WTC11 (cell line): Measurements from ENCODE around the gene NDRG3. TPM values are rescaled to one million over a fixed set of nuclear protein-coding genes. Genes with fewer than 3 reads are reported as not detected.

Experiments used
- ATAC-seq: fragments of 200-7000 bp; cut with Tn5 transposase; 2 replicates; pipeline ENCODE4 v1.10.0; 2021; ENCODE audit warnings: mild to moderate bottlenecking, moderate library complexity
- CTCF ChIA-PET: fragments of 300-600 bp; sonication (Branson Sonifier 250); formaldehyde crosslinking; loops from one replicate; lab custom pipeline; 2021; ENCODE audit warnings: antibody characterized with exemption; lab: Charles Lee
- POLR2A ChIA-PET: fragments of 350-600 bp; sonication (Branson Sonifier 250); formaldehyde crosslinking; loops from one replicate; lab custom pipeline; 2021; ENCODE audit warnings: antibody characterized with exemption; lab: Charles Lee
- DNase-seq: peaks from one replicate; pipeline ENCODE4 v3.0.0; 2021; ENCODE audit warnings: low spot score
- H3K27ac Mint-ChIP-seq: 2 replicates; pipeline ENCODE4 v1.8.0; 2021; ENCODE audit warnings: mixed read lengths
- H3K27me3 Mint-ChIP-seq: 2 replicates; pipeline ENCODE4 v1.8.0; 2021; ENCODE audit warnings: low read depth, mild to moderate bottlenecking, moderate library complexity, mixed read lengths
- H3K36me3 Mint-ChIP-seq: 2 replicates; pipeline ENCODE4 v1.8.0; 2021; ENCODE audit warnings: mixed read lengths
- H3K4me1 Mint-ChIP-seq: 2 replicates; pipeline ENCODE4 v1.8.0; 2022; ENCODE audit warnings: mixed read lengths
- H3K4me3 Mint-ChIP-seq: 2 replicates; pipeline ENCODE4 v1.8.0; 2021; ENCODE audit warnings: mild to moderate bottlenecking, moderate library complexity, mixed read lengths
- H3K9me3 Mint-ChIP-seq: 2 replicates; pipeline ENCODE4 v1.8.0; 2021; ENCODE audit warnings: mixed read lengths
- ELF4 ChIP-seq: sonication (generic); formaldehyde crosslinking; IDR thresholded peaks from 2 replicates; pipeline ENCODE4 v1.8.1; 2022; ENCODE audit warnings: low read depth, mild to moderate bottlenecking, moderate library complexity, missing genetic modification reagents
- EMX1 ChIP-seq: fragments of 250-450 bp; sonication (Bioruptor Pico); IDR thresholded peaks from 2 replicates; pipeline ENCODE4 v1.8.0; 2021; ENCODE audit warnings: mild to moderate bottlenecking
- FOXJ3 ChIP-seq: sonication (generic); formaldehyde crosslinking; IDR thresholded peaks from 2 replicates; pipeline ENCODE4 v1.9.0; 2021; ENCODE audit warnings: missing genetic modification reagents, mild to moderate bottlenecking, borderline replicate concordance
- GTF2I ChIP-seq: fragments of 250-450 bp; sonication (Bioruptor Pico); conservative IDR thresholded peaks from 2 replicates; pipeline ENCODE4 v1.4.0; 2021; ENCODE audit warnings: mild to moderate bottlenecking
- JAZF1 ChIP-seq: fragments of 250-450 bp; sonication (Bioruptor Pico); IDR thresholded peaks from 2 replicates; pipeline ENCODE4 v1.9.0; 2021; ENCODE audit warnings: moderate library complexity, mild to moderate bottlenecking, inconsistent platforms
- JUN ChIP-seq: sonication (generic); formaldehyde crosslinking; IDR thresholded peaks from 2 replicates; pipeline ENCODE4 v1.8.0; 2023; ENCODE audit warnings: mild to moderate bottlenecking, missing genetic modification reagents
- KAT7 ChIP-seq: sonication (generic); formaldehyde crosslinking; IDR thresholded peaks from 2 replicates; pipeline ENCODE4 v1.8.1; 2023; ENCODE audit warnings: missing genetic modification reagents, mild to moderate bottlenecking, borderline replicate concordance
- NR2C2 ChIP-seq: sonication (generic); formaldehyde crosslinking; IDR thresholded peaks from 2 replicates; pipeline ENCODE4 v1.8.0; 2022; ENCODE audit warnings: mild to moderate bottlenecking, missing genetic modification reagents
- RELA ChIP-seq: sonication (generic); formaldehyde crosslinking; IDR thresholded peaks from 2 replicates; pipeline ENCODE4 v1.8.1; 2022; ENCODE audit warnings: missing genetic modification reagents, mild to moderate bottlenecking, borderline replicate concordance
- RORB ChIP-seq: fragments of 250-450 bp; sonication (Bioruptor Pico); IDR thresholded peaks from 2 replicates; pipeline ENCODE4 v1.9.0; 2021; ENCODE audit warnings: mild to moderate bottlenecking
- TCF7 ChIP-seq: sonication (generic); formaldehyde crosslinking; IDR thresholded peaks from 2 replicates; pipeline ENCODE4 v1.8.0; 2022; ENCODE audit warnings: mild to moderate bottlenecking, low read depth, missing genetic modification reagents, moderate library complexity
- TEAD1 ChIP-seq: sonication (generic); formaldehyde crosslinking; IDR thresholded peaks from 2 replicates; pipeline ENCODE4 v1.8.0; 2022; ENCODE audit warnings: mild to moderate bottlenecking, missing genetic modification reagents
- TEAD4 ChIP-seq: sonication (generic); formaldehyde crosslinking; IDR thresholded peaks from 2 replicates; pipeline ENCODE4 v1.8.0; 2022; ENCODE audit warnings: mild to moderate bottlenecking, missing genetic modification reagents
- TP53 ChIP-seq: sonication (generic); formaldehyde crosslinking; IDR thresholded peaks from 2 replicates; pipeline ENCODE4 v1.8.1; 2023; ENCODE audit warnings: mild to moderate bottlenecking, missing genetic modification reagents
- ZNF317 ChIP-seq: sonication (generic); formaldehyde crosslinking; IDR thresholded peaks from 2 replicates; pipeline ENCODE4 v1.8.1; 2023; ENCODE audit warnings: low read depth, mild to moderate bottlenecking, moderate library complexity, missing genetic modification reagents, borderline replicate concordance
- total RNA-seq: library from RNA; stranded (reverse); gene quantifications from 3 replicates; pipeline ENCODE4 v1.2.3, GENCODE V29; 2021
- TF ChIP-seq, protein P1 (sequence below): sonication (generic); formaldehyde crosslinking; IDR thresholded peaks from 2 replicates; pipeline ENCODE4 v1.8.0; 2023; ENCODE audit warnings: missing genetic modification reagents, mild to moderate bottlenecking, borderline replicate concordance
- TF ChIP-seq, protein P2 (sequence below): sonication (generic); formaldehyde crosslinking; IDR thresholded peaks from 2 replicates; pipeline ENCODE4 v1.8.0; 2022; ENCODE audit warnings: mild to moderate bottlenecking, missing genetic modification reagents
- TF ChIP-seq, protein P3 (sequence below): fragments of 250-450 bp; sonication (Bioruptor Pico); IDR thresholded peaks from 2 replicates; pipeline ENCODE4 v1.8.0; 2021; ENCODE audit warnings: mild to moderate bottlenecking
- TF ChIP-seq, protein P4 (sequence below): sonication (generic); formaldehyde crosslinking; IDR thresholded peaks from 2 replicates; pipeline ENCODE4 v1.8.0; 2022; ENCODE audit warnings: mild to moderate bottlenecking, missing genetic modification reagents
- TF ChIP-seq, protein P5 (sequence below): sonication (generic); formaldehyde crosslinking; IDR thresholded peaks from 2 replicates; pipeline ENCODE4 v1.8.0; 2023; ENCODE audit warnings: mild to moderate bottlenecking, missing genetic modification reagents
- TF ChIP-seq, protein P6 (sequence below): sonication (generic); formaldehyde crosslinking; IDR thresholded peaks from 2 replicates; pipeline ENCODE4 v1.8.0; 2023; ENCODE audit warnings: missing genetic modification reagents

Gene NDRG3
- total RNA-seq, 1 experiment from 2014 or later: 27.0 TPM

GRCh38 chr20:36670665-36671357 lies 75.1 kb downstream of the NDRG3 start (continued):
- TF ChIP-seq TCF7 (no peak), ELF4 (CRISPR knock-in tag) (no peak)
- TF ChIP-seq, protein P1, sequence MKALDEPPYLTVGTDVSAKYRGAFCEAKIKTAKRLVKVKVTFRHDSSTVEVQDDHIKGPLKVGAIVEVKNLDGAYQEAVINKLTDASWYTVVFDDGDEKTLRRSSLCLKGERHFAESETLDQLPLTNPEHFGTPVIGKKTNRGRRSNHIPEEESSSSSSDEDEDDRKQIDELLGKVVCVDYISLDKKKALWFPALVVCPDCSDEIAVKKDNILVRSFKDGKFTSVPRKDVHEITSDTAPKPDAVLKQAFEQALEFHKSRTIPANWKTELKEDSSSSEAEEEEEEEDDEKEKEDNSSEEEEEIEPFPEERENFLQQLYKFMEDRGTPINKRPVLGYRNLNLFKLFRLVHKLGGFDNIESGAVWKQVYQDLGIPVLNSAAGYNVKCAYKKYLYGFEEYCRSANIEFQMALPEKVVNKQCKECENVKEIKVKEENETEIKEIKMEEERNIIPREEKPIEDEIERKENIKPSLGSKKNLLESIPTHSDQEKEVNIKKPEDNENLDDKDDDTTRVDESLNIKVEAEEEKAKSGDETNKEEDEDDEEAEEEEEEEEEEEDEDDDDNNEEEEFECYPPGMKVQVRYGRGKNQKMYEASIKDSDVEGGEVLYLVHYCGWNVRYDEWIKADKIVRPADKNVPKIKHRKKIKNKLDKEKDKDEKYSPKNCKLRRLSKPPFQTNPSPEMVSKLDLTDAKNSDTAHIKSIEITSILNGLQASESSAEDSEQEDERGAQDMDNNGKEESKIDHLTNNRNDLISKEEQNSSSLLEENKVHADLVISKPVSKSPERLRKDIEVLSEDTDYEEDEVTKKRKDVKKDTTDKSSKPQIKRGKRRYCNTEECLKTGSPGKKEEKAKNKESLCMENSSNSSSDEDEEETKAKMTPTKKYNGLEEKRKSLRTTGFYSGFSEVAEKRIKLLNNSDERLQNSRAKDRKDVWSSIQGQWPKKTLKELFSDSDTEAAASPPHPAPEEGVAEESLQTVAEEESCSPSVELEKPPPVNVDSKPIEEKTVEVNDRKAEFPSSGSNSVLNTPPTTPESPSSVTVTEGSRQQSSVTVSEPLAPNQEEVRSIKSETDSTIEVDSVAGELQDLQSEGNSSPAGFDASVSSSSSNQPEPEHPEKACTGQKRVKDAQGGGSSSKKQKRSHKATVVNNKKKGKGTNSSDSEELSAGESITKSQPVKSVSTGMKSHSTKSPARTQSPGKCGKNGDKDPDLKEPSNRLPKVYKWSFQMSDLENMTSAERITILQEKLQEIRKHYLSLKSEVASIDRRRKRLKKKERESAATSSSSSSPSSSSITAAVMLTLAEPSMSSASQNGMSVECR (CRISPR knock-in tag): no peak
- TF ChIP-seq, all 79 proteins: peak for 0

DNA sequence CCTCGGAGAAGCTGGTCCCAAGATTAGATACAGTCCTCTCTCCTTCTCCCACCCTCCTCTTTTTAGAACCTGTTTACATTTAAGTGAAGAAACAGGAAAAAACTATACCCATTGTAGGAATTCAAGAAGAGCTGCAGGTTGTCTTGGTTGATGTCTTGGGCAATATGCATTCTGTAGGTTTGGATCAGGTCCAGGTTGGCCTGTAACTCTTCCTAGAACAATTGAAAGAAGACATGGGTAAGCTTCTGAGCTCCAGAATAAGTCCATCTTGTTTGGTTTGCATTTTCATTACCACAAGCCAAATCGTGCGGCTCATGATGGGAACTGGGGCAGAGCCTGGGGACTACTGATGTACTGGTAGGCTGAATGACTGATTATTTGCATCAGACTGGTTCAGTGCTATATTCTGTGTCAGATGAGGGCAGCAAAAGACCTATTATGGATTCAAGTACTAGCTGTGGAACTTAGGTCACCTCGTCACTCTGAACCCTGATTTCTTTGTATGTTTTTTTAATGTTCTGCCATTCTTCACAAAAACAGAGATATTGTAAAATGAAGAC lies 79.6 kb downstream of the NDRG3 start:
- no peak for DNase-seq
- ATAC-seq: no peak
- ChIA-PET POLR2A (interaction anchor here (0.7 to 1.2 kb wide), 2 partner anchors 11 to 513 kb away, joined by 3 to 4 read pairs; partner anchors contain the start of genes MROH8 and RPN2), CTCF (interaction anchor here (0.5 to 2.2 kb wide), 3 partner anchors 11 to 219 kb away, joined by 3 to 9 read pairs (median 3); partner anchors contain the start of gene DSN1)
- Mint-ChIP-seq H3K27me3 (no peaks in the 10 kb centered on the region), H3K9me3 (no peaks in the 10 kb centered on the region), H3K36me3 (peaks cover 13% of the 10 kb centered on the region), H3K27ac (no peak overlapping the region), H3K4me3 (no peak overlapping the region), H3K4me1 (no peaks in the 10 kb centered on the region)
- no peak for TF ChIP-seq RELA
- TF ChIP-seq, protein P2, sequence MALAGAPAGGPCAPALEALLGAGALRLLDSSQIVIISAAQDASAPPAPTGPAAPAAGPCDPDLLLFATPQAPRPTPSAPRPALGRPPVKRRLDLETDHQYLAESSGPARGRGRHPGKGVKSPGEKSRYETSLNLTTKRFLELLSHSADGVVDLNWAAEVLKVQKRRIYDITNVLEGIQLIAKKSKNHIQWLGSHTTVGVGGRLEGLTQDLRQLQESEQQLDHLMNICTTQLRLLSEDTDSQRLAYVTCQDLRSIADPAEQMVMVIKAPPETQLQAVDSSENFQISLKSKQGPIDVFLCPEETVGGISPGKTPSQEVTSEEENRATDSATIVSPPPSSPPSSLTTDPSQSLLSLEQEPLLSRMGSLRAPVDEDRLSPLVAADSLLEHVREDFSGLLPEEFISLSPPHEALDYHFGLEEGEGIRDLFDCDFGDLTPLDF (CRISPR knock-in tag): no peak
- no peak for TF ChIP-seq NR2C2
- TF ChIP-seq, protein P3, sequence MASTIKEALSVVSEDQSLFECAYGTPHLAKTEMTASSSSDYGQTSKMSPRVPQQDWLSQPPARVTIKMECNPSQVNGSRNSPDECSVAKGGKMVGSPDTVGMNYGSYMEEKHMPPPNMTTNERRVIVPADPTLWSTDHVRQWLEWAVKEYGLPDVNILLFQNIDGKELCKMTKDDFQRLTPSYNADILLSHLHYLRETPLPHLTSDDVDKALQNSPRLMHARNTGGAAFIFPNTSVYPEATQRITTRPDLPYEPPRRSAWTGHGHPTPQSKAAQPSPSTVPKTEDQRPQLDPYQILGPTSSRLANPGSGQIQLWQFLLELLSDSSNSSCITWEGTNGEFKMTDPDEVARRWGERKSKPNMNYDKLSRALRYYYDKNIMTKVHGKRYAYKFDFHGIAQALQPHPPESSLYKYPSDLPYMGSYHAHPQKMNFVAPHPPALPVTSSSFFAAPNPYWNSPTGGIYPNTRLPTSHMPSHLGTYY (CRISPR knock-in tag): no peak
- no peak for TF ChIP-seq FOXJ3 (CRISPR knock-in tag)
- no peak for TF ChIP-seq JAZF1
- TF ChIP-seq, protein P4, sequence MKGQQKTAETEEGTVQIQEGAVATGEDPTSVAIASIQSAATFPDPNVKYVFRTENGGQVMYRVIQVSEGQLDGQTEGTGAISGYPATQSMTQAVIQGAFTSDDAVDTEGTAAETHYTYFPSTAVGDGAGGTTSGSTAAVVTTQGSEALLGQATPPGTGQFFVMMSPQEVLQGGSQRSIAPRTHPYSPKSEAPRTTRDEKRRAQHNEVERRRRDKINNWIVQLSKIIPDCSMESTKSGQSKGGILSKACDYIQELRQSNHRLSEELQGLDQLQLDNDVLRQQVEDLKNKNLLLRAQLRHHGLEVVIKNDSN (CRISPR knock-in tag): no peak
- TF ChIP-seq RORB: no peak

DNA sequence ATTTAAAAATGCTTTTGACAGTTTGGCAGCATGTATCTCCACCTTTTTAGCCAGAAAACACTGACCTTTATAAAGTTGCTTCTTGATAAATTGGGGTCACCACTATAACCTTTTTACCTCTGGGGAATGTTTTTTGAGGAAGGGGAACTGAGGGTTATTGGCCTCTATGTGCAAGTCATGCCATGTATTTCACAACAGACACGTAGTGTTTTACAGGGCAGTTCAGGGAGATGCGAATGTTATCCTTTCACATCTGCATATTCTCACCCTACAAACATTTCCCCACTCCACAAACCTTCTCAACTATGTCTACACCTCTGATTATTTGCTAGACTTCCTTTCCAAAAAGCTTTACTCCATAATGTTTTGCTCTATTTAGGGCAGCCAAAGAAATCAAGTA lies 82.9 kb downstream of the NDRG3 start:
- no peaks in the 10 kb centered on the region for H3K4me1 Mint-ChIP-seq
- no peak for TF ChIP-seq ZNF317
- no peak for TF ChIP-seq TP53 (CRISPR knock-in tag)
- TF ChIP-seq NR2C2: no peak
- TF ChIP-seq EMX1: no peak
- TF ChIP-seq TEAD4 (CRISPR knock-in tag): no peak
- TF ChIP-seq, protein P5, sequence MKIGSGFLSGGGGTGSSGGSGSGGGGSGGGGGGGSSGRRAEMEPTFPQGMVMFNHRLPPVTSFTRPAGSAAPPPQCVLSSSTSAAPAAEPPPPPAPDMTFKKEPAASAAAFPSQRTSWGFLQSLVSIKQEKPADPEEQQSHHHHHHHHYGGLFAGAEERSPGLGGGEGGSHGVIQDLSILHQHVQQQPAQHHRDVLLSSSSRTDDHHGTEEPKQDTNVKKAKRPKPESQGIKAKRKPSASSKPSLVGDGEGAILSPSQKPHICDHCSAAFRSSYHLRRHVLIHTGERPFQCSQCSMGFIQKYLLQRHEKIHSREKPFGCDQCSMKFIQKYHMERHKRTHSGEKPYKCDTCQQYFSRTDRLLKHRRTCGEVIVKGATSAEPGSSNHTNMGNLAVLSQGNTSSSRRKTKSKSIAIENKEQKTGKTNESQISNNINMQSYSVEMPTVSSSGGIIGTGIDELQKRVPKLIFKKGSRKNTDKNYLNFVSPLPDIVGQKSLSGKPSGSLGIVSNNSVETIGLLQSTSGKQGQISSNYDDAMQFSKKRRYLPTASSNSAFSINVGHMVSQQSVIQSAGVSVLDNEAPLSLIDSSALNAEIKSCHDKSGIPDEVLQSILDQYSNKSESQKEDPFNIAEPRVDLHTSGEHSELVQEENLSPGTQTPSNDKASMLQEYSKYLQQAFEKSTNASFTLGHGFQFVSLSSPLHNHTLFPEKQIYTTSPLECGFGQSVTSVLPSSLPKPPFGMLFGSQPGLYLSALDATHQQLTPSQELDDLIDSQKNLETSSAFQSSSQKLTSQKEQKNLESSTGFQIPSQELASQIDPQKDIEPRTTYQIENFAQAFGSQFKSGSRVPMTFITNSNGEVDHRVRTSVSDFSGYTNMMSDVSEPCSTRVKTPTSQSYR (CRISPR knock-in tag): no peak
- no peak for TF ChIP-seq JUN
- TF ChIP-seq, protein P6, sequence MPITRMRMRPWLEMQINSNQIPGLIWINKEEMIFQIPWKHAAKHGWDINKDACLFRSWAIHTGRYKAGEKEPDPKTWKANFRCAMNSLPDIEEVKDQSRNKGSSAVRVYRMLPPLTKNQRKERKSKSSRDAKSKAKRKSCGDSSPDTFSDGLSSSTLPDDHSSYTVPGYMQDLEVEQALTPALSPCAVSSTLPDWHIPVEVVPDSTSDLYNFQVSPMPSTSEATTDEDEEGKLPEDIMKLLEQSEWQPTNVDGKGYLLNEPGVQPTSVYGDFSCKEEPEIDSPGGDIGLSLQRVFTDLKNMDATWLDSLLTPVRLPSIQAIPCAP (CRISPR knock-in tag): no peak
- no peak for TF ChIP-seq TEAD1 (CRISPR knock-in tag)
- TF ChIP-seq KAT7 (CRISPR knock-in tag): no peak
- TF ChIP-seq GTF2I (CRISPR knock-in tag): no peak
- no peaks in the 10 kb centered on the region for H3K27me3 Mint-ChIP-seq
- ChIA-PET POLR2A (no interaction called here), CTCF (no interaction called here)
- H3K9me3 Mint-ChIP-seq: no peaks in the 10 kb centered on the region
- H3K27ac Mint-ChIP-seq: no peak overlapping the region
- DNase-seq (no peak), ATAC-seq (no peak)
- H3K4me3 Mint-ChIP-seq: no peak overlapping the region
- H3K36me3 Mint-ChIP-seq: peaks cover 15% of the 10 kb centered on the region
